Suppressor macrophage treated with lipopolysaccharide for 1 hour (primary cell): ENCODE data around the gene TPD52L1.

Experiments used
- DNase-seq, 3 donors: peaks; one replicate each; pipeline ENCODE4 v3.0.0-alpha.2; 2020 to 2022

The TPD52L1 gene

GRCh38 chr6:125211352-125211751 lies 57.8 kb downstream of the TPD52L1 start:
- no peak for DNase-seq

GRCh38 chr6:125212377-125212776 lies 58.8 kb downstream of the TPD52L1 start:
- no peak for DNase-seq

GRCh38 chr6:125213939-125214338 lies 60.4 kb downstream of the TPD52L1 start:
- no peak for DNase-seq

GRCh38 chr6:125215252-125215819 lies 61.8 kb downstream of the TPD52L1 start:
- no peak for DNase-seq

- DNase-seq: no peak
Observed at GRCh38 chr6:125216015-125216414, 62.4 kb downstream of the TPD52L1 start.

GRCh38 chr6:125217369-125217768 lies 63.8 kb downstream of the TPD52L1 start:
- DNase-seq: no peak

GRCh38 chr6:125217992-125218391 lies 64.4 kb downstream of the TPD52L1 start:
- DNase-seq: no peak

GRCh38 chr6:125219361-125219895 lies 65.9 kb downstream of the TPD52L1 start:
- no peak for DNase-seq

GRCh38 chr6:125220712-125221111 lies 67.1 kb downstream of the TPD52L1 start:
- DNase-seq: no peak

GRCh38 chr6:125222531-125223455 lies 69.2 kb downstream of the TPD52L1 start:
- no peak for DNase-seq

GRCh38 chr6:125224231-125224861 lies 70.8 kb downstream of the TPD52L1 start:
- no peak for DNase-seq

GRCh38 chr6:125227244-125227643 lies 73.7 kb downstream of the TPD52L1 start:
- DNase-seq: no peak

GRCh38 chr6:125228981-125229479 lies 75.5 kb downstream of the TPD52L1 start:
- no peak for DNase-seq

- DNase-seq: no peak
Observed at GRCh38 chr6:125230674-125231073, 77.1 kb downstream of the TPD52L1 start.

- no peak for DNase-seq
Observed at GRCh38 chr6:125231133-125231532, 77.6 kb downstream of the TPD52L1 start.

- DNase-seq: no peak
Observed at GRCh38 chr6:125231574-125232343, 78.2 kb downstream of the TPD52L1 start.

- DNase-seq: no peak
Observed at GRCh38 chr6:125232466-125232865, 78.9 kb downstream of the TPD52L1 start.

GRCh38 chr6:125233202-125233601 lies 79.6 kb downstream of the TPD52L1 start:
- no peak for DNase-seq

- DNase-seq: peak in 1 of 3 donors; percentile 13
Observed at GRCh38 chr6:125236536-125237327, 83.2 kb downstream of the TPD52L1 start.

GRCh38 chr6:125237764-125238163 lies 84.2 kb downstream of the TPD52L1 start:
- no peak for DNase-seq

GRCh38 chr6:125245109-125245508 lies 91.5 kb downstream of the TPD52L1 start:
- DNase-seq: no peak
